ENCODE results near the gene DLG1.
"Not testable (repeated sequence)": the region's sequence is repeated elsewhere in the genome, so short reads cannot be mapped to it uniquely, and the experiment has no call there.

DNA sequence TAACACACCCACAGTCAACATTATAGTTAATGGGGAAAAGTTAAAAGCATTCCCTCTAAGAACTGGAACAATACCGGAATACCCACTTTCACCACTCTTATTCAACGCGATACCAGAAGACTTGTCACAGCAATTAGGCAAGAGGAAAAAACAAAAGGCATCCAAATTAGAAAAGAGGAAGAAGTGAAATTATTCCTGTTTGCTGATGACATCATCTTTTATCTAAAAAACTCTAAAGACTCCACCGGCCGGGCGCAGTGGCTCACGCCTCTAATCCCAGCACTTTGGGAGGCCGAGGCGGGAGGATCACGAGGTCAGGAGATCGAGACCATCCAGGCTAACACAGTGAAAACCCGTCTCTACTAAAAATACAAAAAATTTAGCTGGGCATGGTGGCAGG, 97.6 kb downstream of the DLG1 start:
- not testable (repeated sequence) for TF ChIP-seq POLR2AphosphoS5 (IDR thresholded peaks at IDR 0.05; ENCODE audit: low read depth); EZH2 (IDR thresholded peaks at IDR 0.05; ENCODE audit: low read depth, unreplicated experiment); EZH2phosphoT487 (IDR thresholded peaks at IDR 0.05; ENCODE audit: unreplicated experiment); ZNF331 (CRISPR knock-in tag; IDR thresholded peaks at IDR 0.05; ENCODE audit: low read depth); STAT1 (IDR thresholded peaks at IDR 0.05; ENCODE audit: unreplicated experiment); JUNB (IDR thresholded peaks at IDR 0.05; ENCODE audit: unreplicated experiment); CREB1 (CRISPR knock-in tag; IDR thresholded peaks at IDR 0.05; ENCODE audit: low read depth); NANOG (IDR thresholded peaks at IDR 0.05; ENCODE audit: borderline replicate concordance); ZNF114 (CRISPR knock-in tag; IDR thresholded peaks at IDR 0.05)
- TF ChIP-seq, protein P1, sequence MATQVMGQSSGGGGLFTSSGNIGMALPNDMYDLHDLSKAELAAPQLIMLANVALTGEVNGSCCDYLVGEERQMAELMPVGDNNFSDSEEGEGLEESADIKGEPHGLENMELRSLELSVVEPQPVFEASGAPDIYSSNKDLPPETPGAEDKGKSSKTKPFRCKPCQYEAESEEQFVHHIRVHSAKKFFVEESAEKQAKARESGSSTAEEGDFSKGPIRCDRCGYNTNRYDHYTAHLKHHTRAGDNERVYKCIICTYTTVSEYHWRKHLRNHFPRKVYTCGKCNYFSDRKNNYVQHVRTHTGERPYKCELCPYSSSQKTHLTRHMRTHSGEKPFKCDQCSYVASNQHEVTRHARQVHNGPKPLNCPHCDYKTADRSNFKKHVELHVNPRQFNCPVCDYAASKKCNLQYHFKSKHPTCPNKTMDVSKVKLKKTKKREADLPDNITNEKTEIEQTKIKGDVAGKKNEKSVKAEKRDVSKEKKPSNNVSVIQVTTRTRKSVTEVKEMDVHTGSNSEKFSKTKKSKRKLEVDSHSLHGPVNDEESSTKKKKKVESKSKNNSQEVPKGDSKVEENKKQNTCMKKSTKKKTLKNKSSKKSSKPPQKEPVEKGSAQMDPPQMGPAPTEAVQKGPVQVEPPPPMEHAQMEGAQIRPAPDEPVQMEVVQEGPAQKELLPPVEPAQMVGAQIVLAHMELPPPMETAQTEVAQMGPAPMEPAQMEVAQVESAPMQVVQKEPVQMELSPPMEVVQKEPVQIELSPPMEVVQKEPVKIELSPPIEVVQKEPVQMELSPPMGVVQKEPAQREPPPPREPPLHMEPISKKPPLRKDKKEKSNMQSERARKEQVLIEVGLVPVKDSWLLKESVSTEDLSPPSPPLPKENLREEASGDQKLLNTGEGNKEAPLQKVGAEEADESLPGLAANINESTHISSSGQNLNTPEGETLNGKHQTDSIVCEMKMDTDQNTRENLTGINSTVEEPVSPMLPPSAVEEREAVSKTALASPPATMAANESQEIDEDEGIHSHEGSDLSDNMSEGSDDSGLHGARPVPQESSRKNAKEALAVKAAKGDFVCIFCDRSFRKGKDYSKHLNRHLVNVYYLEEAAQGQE (IDR thresholded peaks at IDR 0.05; ENCODE audit: unreplicated experiment): not testable (repeated sequence)
- TF ChIP-seq, protein P2, sequence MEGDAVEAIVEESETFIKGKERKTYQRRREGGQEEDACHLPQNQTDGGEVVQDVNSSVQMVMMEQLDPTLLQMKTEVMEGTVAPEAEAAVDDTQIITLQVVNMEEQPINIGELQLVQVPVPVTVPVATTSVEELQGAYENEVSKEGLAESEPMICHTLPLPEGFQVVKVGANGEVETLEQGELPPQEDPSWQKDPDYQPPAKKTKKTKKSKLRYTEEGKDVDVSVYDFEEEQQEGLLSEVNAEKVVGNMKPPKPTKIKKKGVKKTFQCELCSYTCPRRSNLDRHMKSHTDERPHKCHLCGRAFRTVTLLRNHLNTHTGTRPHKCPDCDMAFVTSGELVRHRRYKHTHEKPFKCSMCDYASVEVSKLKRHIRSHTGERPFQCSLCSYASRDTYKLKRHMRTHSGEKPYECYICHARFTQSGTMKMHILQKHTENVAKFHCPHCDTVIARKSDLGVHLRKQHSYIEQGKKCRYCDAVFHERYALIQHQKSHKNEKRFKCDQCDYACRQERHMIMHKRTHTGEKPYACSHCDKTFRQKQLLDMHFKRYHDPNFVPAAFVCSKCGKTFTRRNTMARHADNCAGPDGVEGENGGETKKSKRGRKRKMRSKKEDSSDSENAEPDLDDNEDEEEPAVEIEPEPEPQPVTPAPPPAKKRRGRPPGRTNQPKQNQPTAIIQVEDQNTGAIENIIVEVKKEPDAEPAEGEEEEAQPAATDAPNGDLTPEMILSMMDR (conservative IDR thresholded peaks at IDR 0.05; ENCODE audit: low read depth in 2 of 2): not testable (repeated sequence)
